ENCODE data around the gene NACC2.

The NACC2 gene

GRCh38 chr9:136004219-136004618 lies 90.9 kb downstream of the NACC2 start:
- Histone ChIP-seq H4K91ac (ENCODE audit: low read depth, low read length) (no peak overlapping the region), H3K18ac (ENCODE audit: low read length) (no peak overlapping the region), H3K4me1 (ENCODE audit: control insufficient read depth in 1 of 2, insufficient read depth in 2 of 2, low read length in 2 of 2) (peaks cover 3 to 14% of the 10 kb centered on the region in 2 experiments), H3K36me3 (ENCODE audit: control insufficient read depth in 1 of 2, insufficient read depth in 2 of 2, low read length in 2 of 2) (peaks cover 4 to 7% of the 10 kb centered on the region in 2 experiments), H2BK120ac (ENCODE audit: insufficient read depth, low read length, poor library complexity) (no peak overlapping the region), H4K8ac (ENCODE audit: low read depth, low read length) (no peak overlapping the region), H3K27ac (ENCODE audit: low read depth, low read length) (no peak overlapping the region), H2AFZ (ENCODE audit: insufficient read depth, low read length, poor library complexity) (no peak overlapping the region), H3K9me3 (ENCODE audit: insufficient read depth, low read depth, low read length) (peaks cover 3% of the 10 kb centered on the region), H3K9ac (ENCODE audit: low read length) (no peak overlapping the region), H4K12ac (ENCODE audit: low read depth, low read length) (no peak overlapping the region), H3K14ac (ENCODE audit: low read length) (no peak overlapping the region), H2BK5ac (ENCODE audit: low read depth, low read length, poor library complexity) (no peak overlapping the region), H3K79me2 (ENCODE audit: control insufficient read depth, insufficient read depth, low read length, poor library complexity) (no peaks in the 10 kb centered on the region), H3K27me3 (ENCODE audit: insufficient read depth, low read length) (no peaks in the 10 kb centered on the region), H3K4me2 (ENCODE audit: low read length) (no peak overlapping the region), H2BK12ac (ENCODE audit: low read length) (no peak overlapping the region), H3K79me1 (ENCODE audit: low read length) (no peaks in the 10 kb centered on the region), H3K4ac (ENCODE audit: low read depth, low read length) (no peak overlapping the region), H3K23ac (ENCODE audit: low read length) (no peak overlapping the region), H2AK5ac (ENCODE audit: low read length) (no peak overlapping the region), H3K4me3 (ENCODE audit: low read depth, low read length) (no peak overlapping the region)
- WGBS (ENCODE audit: extremely low coverage, insufficient coverage, insufficient read length), result no CpG with 5 or more reads among the region's 9 CpGs
- no peak for DNase-seq

GRCh38 chr9:136003411-136004218 lies 91.5 kb downstream of the NACC2 start:
- no peak overlapping the region for H2AFZ ChIP-seq (ENCODE audit: insufficient read depth, low read length, poor library complexity)
- no peaks in the 10 kb centered on the region for H3K27me3 ChIP-seq (ENCODE audit: insufficient read depth, low read length)

GRCh38 chr9:136002881-136003280 lies 92.2 kb downstream of the NACC2 start:
- Histone ChIP-seq H2AK5ac (ENCODE audit: low read length) (no peak overlapping the region), H3K18ac (ENCODE audit: low read length) (no peak overlapping the region), H3K36me3 (ENCODE audit: control insufficient read depth in 1 of 2, insufficient read depth in 2 of 2, low read length in 2 of 2) (peaks cover under 1 to 4% of the 10 kb centered on the region in 2 experiments), H3K9me3 (ENCODE audit: insufficient read depth, low read depth, low read length) (peaks cover 3% of the 10 kb centered on the region), H3K4me2 (ENCODE audit: low read length) (no peak overlapping the region), H3K79me2 (ENCODE audit: control insufficient read depth, insufficient read depth, low read length, poor library complexity) (no peaks in the 10 kb centered on the region), H3K23ac (ENCODE audit: low read length) (no peak overlapping the region), H2AFZ (ENCODE audit: insufficient read depth, low read length, poor library complexity) (no peak overlapping the region), H3K14ac (ENCODE audit: low read length) (no peak overlapping the region), H2BK12ac (ENCODE audit: low read length) (no peak overlapping the region), H3K27ac (ENCODE audit: low read depth, low read length) (no peak overlapping the region), H3K4me3 (ENCODE audit: low read depth, low read length) (no peak overlapping the region), H4K8ac (ENCODE audit: low read depth, low read length) (no peak overlapping the region), H4K12ac (ENCODE audit: low read depth, low read length) (no peak overlapping the region), H3K9ac (ENCODE audit: low read length) (no peak overlapping the region), H2BK5ac (ENCODE audit: low read depth, low read length, poor library complexity) (no peak overlapping the region), H4K91ac (ENCODE audit: low read depth, low read length) (no peak overlapping the region), H3K79me1 (ENCODE audit: low read length) (no peaks in the 10 kb centered on the region), H3K4me1 (ENCODE audit: control insufficient read depth in 1 of 2, insufficient read depth in 2 of 2, low read length in 2 of 2) (peaks cover 3 to 10% of the 10 kb centered on the region in 2 experiments), H3K27me3 (ENCODE audit: insufficient read depth, low read length) (no peaks in the 10 kb centered on the region), H3K4ac (ENCODE audit: low read depth, low read length) (no peak overlapping the region), H2BK120ac (ENCODE audit: insufficient read depth, low read length, poor library complexity) (no peak overlapping the region)
- peak in 1 of 2 donors; percentile 23 for DNase-seq
- no CpG with 5 or more reads among the region's 10 CpGs for WGBS (ENCODE audit: extremely low coverage, insufficient coverage, insufficient read length)

More at GRCh38 chr9:136003411-136004218, 91.5 kb downstream of the NACC2 start:
- Histone ChIP-seq H2BK12ac (ENCODE audit: low read length) (no peak overlapping the region), H4K91ac (ENCODE audit: low read depth, low read length) (no peak overlapping the region), H3K14ac (ENCODE audit: low read length) (no peak overlapping the region), H3K4ac (ENCODE audit: low read depth, low read length) (no peak overlapping the region), H3K9me3 (ENCODE audit: insufficient read depth, low read depth, low read length) (peaks cover 3% of the 10 kb centered on the region), H3K18ac (ENCODE audit: low read length) (no peak overlapping the region), H4K8ac (ENCODE audit: low read depth, low read length) (no peak overlapping the region), H2BK120ac (ENCODE audit: insufficient read depth, low read length, poor library complexity) (no peak overlapping the region), H3K79me1 (ENCODE audit: low read length) (no peaks in the 10 kb centered on the region), H2BK5ac (ENCODE audit: low read depth, low read length, poor library complexity) (no peak overlapping the region), H2AK5ac (ENCODE audit: low read length) (no peak overlapping the region), H3K27ac (ENCODE audit: low read depth, low read length) (no peak overlapping the region), H3K4me2 (ENCODE audit: low read length) (no peak overlapping the region), H3K9ac (ENCODE audit: low read length) (no peak overlapping the region), H3K36me3 (ENCODE audit: control insufficient read depth in 1 of 2, insufficient read depth in 2 of 2, low read length in 2 of 2) (peaks cover 4 to 7% of the 10 kb centered on the region in 2 experiments), H3K23ac (ENCODE audit: low read length) (no peak overlapping the region), H3K4me3 (ENCODE audit: low read depth, low read length) (no peak overlapping the region), H3K79me2 (ENCODE audit: control insufficient read depth, insufficient read depth, low read length, poor library complexity) (no peaks in the 10 kb centered on the region), H4K12ac (ENCODE audit: low read depth, low read length) (no peak overlapping the region), H3K4me1 (ENCODE audit: control insufficient read depth in 1 of 2, insufficient read depth in 2 of 2, low read length in 2 of 2) (peaks cover 3 to 14% of the 10 kb centered on the region in 2 experiments)
- DNase-seq, result no peak
- WGBS (ENCODE audit: extremely low coverage, insufficient coverage, insufficient read length), result no CpG with 5 or more reads among the region's 15 CpGs

GRCh38 chr9:136002215-136002614 lies 92.9 kb downstream of the NACC2 start:
- Histone ChIP-seq H3K27me3 (ENCODE audit: insufficient read depth, low read length) (no peaks in the 10 kb centered on the region), H4K12ac (ENCODE audit: low read depth, low read length) (no peak overlapping the region), H2BK120ac (ENCODE audit: insufficient read depth, low read length, poor library complexity) (no peak overlapping the region), H4K8ac (ENCODE audit: low read depth, low read length) (no peak overlapping the region), H3K9ac (ENCODE audit: low read length) (no peak overlapping the region), H2AK5ac (ENCODE audit: low read length) (no peak overlapping the region), H3K79me2 (ENCODE audit: control insufficient read depth, insufficient read depth, low read length, poor library complexity) (no peaks in the 10 kb centered on the region), H3K18ac (ENCODE audit: low read length) (no peak overlapping the region), H4K91ac (ENCODE audit: low read depth, low read length) (no peak overlapping the region), H3K4me2 (ENCODE audit: low read length) (no peak overlapping the region), H2AFZ (ENCODE audit: insufficient read depth, low read length, poor library complexity) (no peak overlapping the region), H3K9me3 (ENCODE audit: insufficient read depth, low read depth, low read length) (peaks cover under 1% of the 10 kb centered on the region), H3K4ac (ENCODE audit: low read depth, low read length) (no peak overlapping the region), H2BK12ac (ENCODE audit: low read length) (no peak overlapping the region), H3K14ac (ENCODE audit: low read length) (no peak overlapping the region), H2BK5ac (ENCODE audit: low read depth, low read length, poor library complexity) (no peak overlapping the region), H3K4me3 (ENCODE audit: low read depth, low read length) (no peak overlapping the region), H3K23ac (ENCODE audit: low read length) (no peak overlapping the region), H3K36me3 (ENCODE audit: control insufficient read depth in 1 of 2, insufficient read depth in 2 of 2, low read length in 2 of 2) (peaks cover 0 to 1% of the 10 kb centered on the region in 2 experiments), H3K27ac (ENCODE audit: low read depth, low read length) (no peak overlapping the region), H3K4me1 (ENCODE audit: control insufficient read depth in 1 of 2, insufficient read depth in 2 of 2, low read length in 2 of 2) (peaks cover 3 to 10% of the 10 kb centered on the region in 2 experiments), H3K79me1 (ENCODE audit: low read length) (no peaks in the 10 kb centered on the region)
- WGBS (ENCODE audit: extremely low coverage, insufficient coverage, insufficient read length), result no CpG with 5 or more reads among the region's 11 CpGs
- DNase-seq, result no peak

All from trophoblast cell (in vitro differentiated cells and primary cell).